Mesendoderm (in vitro differentiated cells): Measurements from ENCODE around the gene ACR.

Experiments
- DNase-seq: peaks from one replicate; pipeline ENCODE4 v3.0.0; 2013
- H2AK5ac ChIP-seq: 2 replicates; pipeline ENCODE4 v1.6.1; 2013; ENCODE audit warnings: low read length, inconsistent platforms
- H2BK120ac ChIP-seq: 2 replicates; pipeline ENCODE4 v1.6.1; 2013; ENCODE audit warnings: low read depth, mild to moderate bottlenecking, low read length, moderate library complexity, mixed read lengths
- H2BK15ac ChIP-seq: replicated peaks from 2 replicates; pipeline ENCODE4 v1.6.1; 2013; ENCODE audit warnings: low read depth, mild to moderate bottlenecking, moderate library complexity
- H2BK5ac ChIP-seq: 2 replicates; pipeline ENCODE4 v1.6.1; 2013; ENCODE audit warnings: low read length, inconsistent platforms
- H3K18ac ChIP-seq: 2 replicates; pipeline ENCODE4 v1.6.1; 2013; ENCODE audit warnings: mild to moderate bottlenecking, low read length, mixed read lengths
- H3K23ac ChIP-seq: one replicate; pipeline ENCODE4 v1.6.1; 2013; ENCODE audit warnings: low read length
- H3K27ac ChIP-seq: 2 replicates; pipeline ENCODE4 v1.5.1; 2013; ENCODE audit warnings: low read depth, mild to moderate bottlenecking, inconsistent platforms, low read length, moderate library complexity
- H3K27me3 ChIP-seq: 2 replicates; pipeline ENCODE4 v1.6.1; 2013; ENCODE audit warnings: low read length, control low read depth, mild to moderate bottlenecking, inconsistent platforms; ENCODE audit not compliant: insufficient read depth, poor library complexity
- H3K36me3 ChIP-seq: 2 replicates; pipeline ENCODE4 v1.6.1; 2013; ENCODE audit warnings: low read length, inconsistent platforms; ENCODE audit not compliant: control insufficient read depth, insufficient read depth
- H3K4ac ChIP-seq: one replicate; pipeline ENCODE4 v1.6.1; 2013; ENCODE audit warnings: low read depth, mild to moderate bottlenecking, low read length, moderate library complexity
- H3K4me1 ChIP-seq: 2 replicates; pipeline ENCODE4 v1.6.1; 2013; ENCODE audit warnings: low read depth, low read length, inconsistent platforms; ENCODE audit not compliant: control insufficient read depth
- H3K4me2 ChIP-seq: 2 replicates; pipeline ENCODE4 v1.6.1; 2013; ENCODE audit warnings: low read length
- H3K4me3 ChIP-seq: 2 replicates; pipeline ENCODE4 v1.5.1; 2013; ENCODE audit warnings: mild to moderate bottlenecking, low read length
- H3K56ac ChIP-seq: one replicate; pipeline ENCODE4 v1.6.1; 2013; ENCODE audit warnings: low read length
- H3K79me1 ChIP-seq: 2 replicates; pipeline ENCODE4 v1.6.1; 2013; ENCODE audit warnings: low read length, inconsistent platforms
- H3K79me2 ChIP-seq: 2 replicates; pipeline ENCODE4 v1.6.1; 2013; ENCODE audit warnings: mild to moderate bottlenecking, low read length; ENCODE audit not compliant: control insufficient read depth, insufficient read depth
- H3K9ac ChIP-seq: 2 replicates; pipeline ENCODE4 v1.6.1; 2013; ENCODE audit warnings: low read length, inconsistent platforms
- H4K5ac ChIP-seq: one replicate; pipeline ENCODE4 v1.6.1; 2013; ENCODE audit warnings: low read length
- H4K8ac ChIP-seq: one replicate; pipeline ENCODE4 v1.6.1; 2013; ENCODE audit warnings: low read depth, mild to moderate bottlenecking, control low read depth, low read length, moderate library complexity
- WGBS: extraction: QIAGEN DNeasy Blood & Tissue Kit; methylation state at CpG from one replicate; pipeline ENCODE4 v1.1.7; 2013; ENCODE audit warnings: low lambda C conversion rate, missing lambda C conversion rate; ENCODE audit not compliant: insufficient coverage; ENCODE audit errors: extremely low coverage; 5-methylcytosine and 5-hydroxymethylcytosine counted together

Gene ACR

DNA sequence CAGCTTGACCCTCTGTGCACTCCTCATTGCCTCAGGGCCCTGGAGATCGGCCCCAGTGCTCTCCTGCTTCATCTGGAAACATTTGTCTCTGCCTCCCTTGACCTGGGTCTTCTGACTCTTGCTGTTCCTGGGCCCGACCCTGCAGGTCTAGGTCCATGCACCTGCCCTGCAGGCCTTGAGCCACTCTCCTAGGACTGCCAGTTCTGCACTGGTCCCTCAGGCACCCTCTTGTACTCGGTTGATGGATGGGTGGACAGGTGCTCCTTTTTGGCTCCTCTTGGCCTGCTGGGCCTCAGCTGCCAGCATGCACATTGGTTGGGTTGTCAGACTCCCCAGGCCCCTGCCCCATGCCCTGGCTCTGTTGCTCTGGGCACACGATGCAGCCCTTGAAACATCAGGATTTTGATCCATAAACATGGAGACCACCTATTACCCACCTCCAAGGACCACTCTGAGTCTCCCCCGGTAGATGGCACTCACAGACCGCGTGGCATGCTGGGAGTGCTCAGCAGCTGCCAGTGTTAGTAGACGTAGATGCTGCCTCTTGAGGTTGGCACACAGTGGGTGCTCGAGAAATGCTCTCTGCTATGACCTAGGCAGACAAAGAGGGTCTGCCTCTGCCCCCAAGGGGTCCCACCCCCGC is 20.2 kb upstream of the ACR start:
- Histone ChIP-seq H2AK5ac (no peak overlapping the region), H3K4ac (no peak overlapping the region), H4K5ac (no peak overlapping the region), H3K79me1 (no peaks in the 10 kb centered on the region), H3K36me3 (no peaks in the 10 kb centered on the region), H3K9ac (no peak overlapping the region), H3K4me2 (no peak overlapping the region), H4K8ac (no peak overlapping the region), H2BK15ac (no peak overlapping the region), H2BK5ac (no peak overlapping the region), H3K27ac (no peak overlapping the region), H3K23ac (no peak overlapping the region), H3K27me3 (peaks cover 23% of the 10 kb centered on the region), H3K56ac (no peak overlapping the region), H3K79me2 (no peaks in the 10 kb centered on the region), H2BK120ac (no peak overlapping the region), H3K18ac (no peak overlapping the region), H3K4me3 (no peak overlapping the region), H3K4me1 (no peaks in the 10 kb centered on the region)
- WGBS, result no CpG with 5 or more reads among the region's 10 CpGs
- no peak for DNase-seq

DNA sequence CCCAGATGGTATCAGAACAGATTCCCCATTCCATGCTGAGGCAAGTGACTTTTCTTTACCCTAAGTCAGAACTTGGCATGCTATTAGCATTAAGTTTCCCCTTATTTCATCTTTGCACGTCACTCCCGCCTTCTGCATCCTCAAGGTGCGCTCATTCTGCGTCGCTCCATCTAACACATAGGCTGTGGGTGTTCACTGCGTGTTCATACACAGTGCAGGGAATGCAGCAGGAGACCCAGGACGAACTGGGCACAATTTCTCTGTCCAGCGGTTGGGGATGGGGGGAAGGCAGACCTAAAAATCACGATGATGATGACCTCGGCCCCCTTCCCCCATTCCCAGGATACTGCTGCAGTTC is 19.7 kb upstream of the ACR start:
- Histone ChIP-seq H3K27ac (no peak overlapping the region), H2AK5ac (no peak overlapping the region), H4K5ac (no peak overlapping the region), H4K8ac (no peak overlapping the region), H2BK5ac (no peak overlapping the region), H3K18ac (no peak overlapping the region), H3K36me3 (no peaks in the 10 kb centered on the region), H3K4me1 (no peaks in the 10 kb centered on the region), H3K4me3 (no peak overlapping the region), H3K4ac (no peak overlapping the region), H3K9ac (no peak overlapping the region), H3K27me3 (peaks cover 23% of the 10 kb centered on the region), H3K79me1 (no peaks in the 10 kb centered on the region), H2BK15ac (no peak overlapping the region), H3K23ac (no peak overlapping the region), H3K4me2 (no peak overlapping the region), H2BK120ac (no peak overlapping the region), H3K56ac (no peak overlapping the region), H3K79me2 (no peaks in the 10 kb centered on the region)
- DNase-seq, result no peak
- no CpG with 5 or more reads among the region's 10 CpGs for WGBS

GRCh38 chr22:50719814-50720300 is 18.1 kb upstream of the ACR start:
- no peak overlapping the region for H2BK15ac ChIP-seq
- H3K4me1 ChIP-seq, result no peaks in the 10 kb centered on the region
- no peak overlapping the region for H3K23ac ChIP-seq
- no peak overlapping the region for H2AK5ac ChIP-seq
- H2BK5ac ChIP-seq, result no peak overlapping the region
- H3K27ac ChIP-seq, result no peak overlapping the region
- H3K79me2 ChIP-seq, result no peaks in the 10 kb centered on the region
- H3K79me1 ChIP-seq, result no peaks in the 10 kb centered on the region
- H4K8ac ChIP-seq, result no peak overlapping the region
- H3K36me3 ChIP-seq, result no peaks in the 10 kb centered on the region
- H3K27me3 ChIP-seq, result peaks cover 23% of the 10 kb centered on the region
- no peak overlapping the region for H3K9ac ChIP-seq
- H3K4ac ChIP-seq, result no peak overlapping the region
- no peak overlapping the region for H3K4me2 ChIP-seq
- no peak overlapping the region for H2BK120ac ChIP-seq
- no peak overlapping the region for H3K18ac ChIP-seq
- H3K56ac ChIP-seq, result no peak overlapping the region
- H4K5ac ChIP-seq, result no peak overlapping the region
- no CpG with 5 or more reads among the region's 40 CpGs for WGBS
- DNase-seq, result no peak
- no peak overlapping the region for H3K4me3 ChIP-seq

DNA sequence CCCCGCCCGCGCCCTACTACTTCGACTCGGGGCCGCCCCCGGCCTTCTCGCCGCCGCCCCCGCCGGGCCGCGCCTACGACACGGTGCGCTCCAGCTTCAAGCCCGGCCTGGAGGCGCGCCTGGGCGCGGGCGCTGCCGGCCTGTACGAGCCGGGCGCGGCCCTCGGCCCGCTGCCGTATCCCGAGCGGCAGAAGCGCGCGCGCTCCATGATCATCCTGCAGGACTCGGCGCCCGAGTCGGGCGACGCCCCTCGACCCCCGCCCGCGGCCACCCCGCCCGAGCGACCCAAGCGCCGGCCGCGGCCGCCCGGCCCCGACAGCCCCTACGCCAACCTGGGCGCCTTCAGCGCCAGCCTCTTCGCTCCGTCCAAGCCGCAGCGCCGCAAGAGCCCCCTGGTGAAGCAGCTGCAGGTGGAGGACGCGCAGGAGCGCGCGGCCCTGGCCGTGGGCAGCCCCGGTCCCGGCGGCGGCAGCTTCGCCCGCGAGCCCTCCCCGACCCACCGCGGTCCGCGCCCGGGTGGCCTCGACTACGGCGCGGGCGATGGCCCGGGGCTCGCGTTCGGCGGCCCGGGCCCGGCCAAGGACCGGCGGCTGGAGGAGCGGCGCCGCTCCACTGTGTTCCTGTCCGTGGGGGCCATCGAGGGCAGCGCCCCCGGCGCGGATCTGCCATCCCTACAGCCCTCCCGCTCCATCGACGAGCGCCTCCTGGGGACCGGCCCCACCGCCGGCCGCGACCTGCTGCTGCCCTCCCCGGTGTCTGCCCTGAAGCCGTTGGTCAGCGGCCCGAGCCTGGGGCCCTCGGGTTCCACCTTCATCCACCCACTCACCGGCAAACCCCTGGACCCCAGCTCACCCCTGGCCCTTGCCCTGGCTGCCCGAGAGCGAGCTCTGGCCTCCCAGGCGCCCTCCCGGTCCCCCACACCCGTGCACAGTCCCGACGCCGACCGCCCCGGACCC is 17.4 kb upstream of the ACR start:
- no peak overlapping the region for H3K4ac ChIP-seq
- H3K4me3 ChIP-seq, result no peak overlapping the region
- peak overlapping the region; percentile 13 for H3K4me2 ChIP-seq
- no peak overlapping the region for H2BK5ac ChIP-seq
- no peak overlapping the region for H3K9ac ChIP-seq
- no peak overlapping the region for H3K23ac ChIP-seq
- no CpG with 5 or more reads among the region's 132 CpGs for WGBS
- no peak overlapping the region for H3K27ac ChIP-seq
- H4K5ac ChIP-seq, result no peak overlapping the region
- no peaks in the 10 kb centered on the region for H3K79me2 ChIP-seq
- H3K27me3 ChIP-seq, result peaks cover 23% of the 10 kb centered on the region
- H3K36me3 ChIP-seq, result no peaks in the 10 kb centered on the region
- no peak overlapping the region for H2BK15ac ChIP-seq
- no peaks in the 10 kb centered on the region for H3K4me1 ChIP-seq
- H2AK5ac ChIP-seq, result no peak overlapping the region
- H4K8ac ChIP-seq, result no peak overlapping the region
- DNase-seq, result peak; percentile 6
- H3K18ac ChIP-seq, result no peak overlapping the region
- no peak overlapping the region for H3K56ac ChIP-seq
- H3K79me1 ChIP-seq, result no peaks in the 10 kb centered on the region
- no peak overlapping the region for H2BK120ac ChIP-seq

DNA sequence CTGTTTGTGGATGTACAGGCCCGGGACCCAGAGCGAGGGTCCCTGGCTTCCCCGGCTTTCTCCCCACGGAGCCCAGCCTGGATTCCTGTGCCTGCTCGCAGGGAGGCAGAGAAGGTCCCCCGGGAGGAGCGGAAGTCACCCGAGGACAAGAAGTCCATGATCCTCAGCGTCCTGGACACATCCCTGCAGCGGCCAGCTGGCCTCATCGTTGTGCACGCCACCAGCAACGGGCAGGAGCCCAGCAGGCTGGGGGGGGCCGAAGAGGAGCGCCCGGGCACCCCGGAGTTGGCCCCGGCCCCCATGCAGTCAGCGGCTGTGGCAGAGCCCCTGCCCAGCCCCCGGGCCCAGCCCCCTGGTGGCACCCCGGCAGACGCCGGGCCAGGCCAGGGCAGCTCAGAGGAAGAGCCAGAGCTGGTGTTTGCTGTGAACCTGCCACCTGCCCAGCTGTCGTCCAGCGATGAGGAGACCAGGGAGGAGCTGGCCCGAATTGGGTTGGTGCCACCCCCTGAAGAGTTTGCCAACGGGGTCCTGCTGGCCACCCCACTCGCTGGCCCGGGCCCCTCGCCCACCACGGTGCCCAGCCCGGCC is 16.7 kb upstream of the ACR start:
- Histone ChIP-seq H3K79me2 (no peaks in the 10 kb centered on the region), H3K18ac (no peak overlapping the region), H4K8ac (no peak overlapping the region), H3K23ac (no peak overlapping the region), H3K9ac (no peak overlapping the region), H3K4ac (no peak overlapping the region), H2BK120ac (no peak overlapping the region), H3K4me3 (no peak overlapping the region), H3K4me1 (no peaks in the 10 kb centered on the region), H2BK5ac (no peak overlapping the region), H3K36me3 (no peaks in the 10 kb centered on the region), H2AK5ac (no peak overlapping the region), H3K4me2 (no peak overlapping the region), H3K27me3 (peaks cover 23% of the 10 kb centered on the region), H4K5ac (no peak overlapping the region), H3K79me1 (no peaks in the 10 kb centered on the region), H3K56ac (no peak overlapping the region), H3K27ac (no peak overlapping the region), H2BK15ac (no peak overlapping the region)
- no peak for DNase-seq
- WGBS, result no CpG with 5 or more reads among the region's 32 CpGs
